HG02885 (cell line): Measurements from ENCODE around the gene ZMIZ1.
"Not testable (repeated sequence)": the region's sequence is repeated elsewhere in the genome, so short reads cannot be mapped to it uniquely, and the experiment has no call there.

ENCODE experiments used
- ATAC-seq: cut with Tn5 transposase; IDR thresholded peaks from one replicate; pipeline ENCODE4 v1.9.1; 2021; ENCODE audit warnings: mild to moderate bottlenecking; ENCODE audit not compliant: unreplicated experiment, poor library complexity

Gene ZMIZ1

DNA sequence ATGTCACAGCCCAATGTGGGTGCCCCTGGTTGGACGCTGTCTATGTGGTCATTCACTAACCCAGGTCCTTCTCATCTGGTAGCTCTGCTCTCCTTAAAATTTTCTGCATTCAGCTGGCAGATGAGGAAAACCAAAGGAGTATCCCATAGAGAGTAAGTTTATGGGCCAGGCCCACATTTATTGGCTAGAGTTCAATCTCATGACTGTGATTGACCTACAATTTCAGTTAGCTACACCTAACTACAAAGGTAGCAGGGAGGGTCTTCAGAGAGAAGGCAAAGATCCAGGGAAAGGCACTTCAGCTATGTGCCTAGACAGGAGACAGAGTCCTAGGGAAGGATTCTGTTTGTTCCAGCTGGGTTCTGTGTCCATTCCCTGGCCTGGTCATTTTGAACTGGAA lies 254.8 kb downstream of the ZMIZ1 start:
- no peak for ATAC-seq

DNA sequence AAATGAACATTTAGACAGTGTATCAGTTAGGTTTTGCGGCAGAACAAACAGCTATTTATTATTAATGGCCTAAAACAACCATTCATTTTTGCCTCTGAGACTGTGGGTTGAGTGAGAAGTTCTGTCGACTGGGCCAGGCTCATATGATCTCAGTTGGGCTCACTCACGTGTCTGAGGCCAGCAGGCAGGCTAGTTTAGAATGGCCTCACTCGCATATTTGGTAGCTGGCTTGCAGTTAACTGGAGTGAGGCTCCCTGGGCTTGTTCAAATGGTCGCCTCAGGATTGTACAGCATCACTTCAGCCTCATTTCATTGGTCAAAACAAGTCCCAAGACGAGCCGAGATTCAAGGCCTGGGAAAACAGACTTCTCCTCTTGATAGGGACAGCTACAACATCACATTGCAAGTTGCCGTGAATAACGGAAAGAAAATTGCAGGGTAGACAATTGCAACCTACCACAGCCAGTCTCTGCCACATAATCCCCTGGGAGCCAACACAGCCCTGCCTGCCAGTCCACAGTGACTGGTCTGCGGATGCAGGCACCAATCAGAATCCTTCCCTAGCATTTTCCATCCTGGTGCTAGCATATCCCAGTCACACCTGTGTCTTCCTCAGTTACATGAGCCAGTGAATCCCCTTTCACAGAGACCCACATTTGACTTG lies 255.4 kb downstream of the ZMIZ1 start:
- ATAC-seq: no peak

DNA sequence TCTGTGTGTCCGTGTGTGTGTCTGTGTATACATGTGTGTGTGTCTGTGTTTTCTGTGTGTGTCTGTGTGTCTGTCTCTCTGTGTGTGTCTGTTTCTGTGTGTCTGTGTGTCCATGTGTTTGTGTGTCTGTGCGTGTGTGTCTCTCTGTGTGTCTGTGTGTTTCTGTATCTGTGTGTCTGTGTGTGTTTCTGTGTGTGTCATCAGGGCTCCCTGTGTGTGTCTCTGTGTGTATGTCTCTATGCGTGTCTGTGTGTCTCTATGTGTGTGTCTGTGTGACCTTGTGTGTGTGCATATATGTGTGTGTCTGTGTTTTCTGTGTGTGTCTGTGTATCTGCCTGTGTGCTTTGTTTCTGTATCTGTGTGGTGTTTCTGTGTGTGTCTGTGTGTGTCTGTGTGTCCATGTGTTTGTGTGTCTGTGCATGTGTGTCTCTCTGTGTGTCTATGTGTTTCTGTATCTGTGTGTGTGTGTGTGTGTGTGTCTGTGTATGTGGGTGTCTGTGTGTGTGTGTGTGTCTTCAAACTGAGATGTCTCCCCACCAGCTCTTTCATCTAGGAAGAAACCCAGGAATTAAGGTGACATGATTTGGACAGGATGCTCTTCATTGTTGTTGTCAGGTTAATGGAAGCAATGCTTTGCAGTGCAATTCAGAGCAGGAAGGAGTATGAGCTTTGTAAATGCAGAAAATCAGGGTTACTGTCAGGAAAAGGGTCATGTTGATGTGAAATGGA lies 257.8 kb downstream of the ZMIZ1 start:
- no peak for ATAC-seq

DNA sequence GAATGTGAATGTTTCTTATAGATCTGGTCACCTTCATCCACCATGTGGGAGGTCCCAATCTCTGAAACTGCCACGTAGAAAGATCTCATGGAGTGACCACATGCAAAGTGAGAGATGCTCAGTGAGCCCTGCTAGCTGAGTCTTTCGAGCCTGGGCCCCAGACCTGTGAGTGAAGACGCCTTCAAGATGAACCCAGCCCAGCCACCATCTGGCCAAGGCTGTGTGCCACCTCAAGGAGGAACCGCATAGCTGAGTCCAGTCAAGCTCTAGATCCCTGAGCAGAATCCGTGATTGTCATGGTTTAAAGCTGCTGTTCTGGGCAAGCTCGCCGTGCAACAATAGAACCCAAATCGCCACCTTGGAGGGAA lies 258.3 kb downstream of the ZMIZ1 start:
- ATAC-seq: peak; percentile 60

DNA sequence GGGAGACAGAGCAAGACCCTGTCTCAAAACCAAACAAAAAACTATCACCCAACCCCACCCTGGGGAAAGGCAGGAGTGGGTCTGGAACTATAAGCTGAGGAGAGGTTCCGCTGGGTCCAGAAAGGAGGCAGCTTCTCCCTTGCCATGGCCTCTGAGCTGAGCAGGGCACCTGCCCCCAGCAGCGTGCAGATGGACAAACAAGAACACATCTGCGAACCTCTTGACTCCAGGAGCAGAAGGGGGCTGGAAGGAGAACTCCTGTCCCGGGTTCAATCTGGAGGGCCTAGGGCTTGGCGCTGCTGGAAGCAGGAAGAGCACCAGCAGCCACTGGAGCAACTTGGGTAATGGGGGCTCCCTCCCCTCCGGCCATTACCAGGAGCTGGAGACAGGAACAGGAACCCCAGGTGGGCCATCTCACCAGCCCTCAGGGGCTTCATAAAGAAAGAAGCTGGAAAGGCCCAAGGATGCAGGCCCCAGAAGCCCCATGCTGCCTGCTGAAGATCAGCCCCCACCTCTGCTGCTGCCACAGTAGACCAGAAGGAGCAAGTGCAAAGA lies 259.5 kb downstream of the ZMIZ1 start:
- ATAC-seq: no peak

- ATAC-seq: no peak
Measured at GRCh38 chr10:79328737-79329504, 260.2 kb downstream of the ZMIZ1 start.

- no peak for ATAC-seq
Measured at GRCh38 chr10:79329529-79329928, 260.8 kb downstream of the ZMIZ1 start.

- ATAC-seq: peak; percentile 23
Measured at GRCh38 chr10:79331226-79331625, 262.5 kb downstream of the ZMIZ1 start.

DNA sequence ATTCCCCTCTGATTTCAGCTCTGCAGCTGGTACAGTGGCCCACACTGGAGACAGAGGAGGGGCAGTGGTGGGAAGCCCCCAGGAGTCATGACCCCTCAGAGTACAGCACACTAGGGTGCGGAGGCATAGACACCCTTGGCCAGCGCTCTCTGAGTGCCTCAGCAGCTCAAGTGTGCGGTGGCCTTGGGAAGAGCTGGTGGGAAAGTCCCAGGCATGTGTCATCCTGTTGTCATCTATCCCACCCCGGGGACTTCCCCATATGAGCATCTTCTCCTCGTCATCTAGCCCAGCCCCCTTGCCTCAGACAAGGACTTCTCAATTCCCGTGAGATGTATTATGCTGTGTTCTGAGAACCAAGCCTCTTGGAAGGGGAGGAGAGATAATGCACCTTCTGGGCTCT lies 262.9 kb downstream of the ZMIZ1 start:
- peak; percentile 76 for ATAC-seq

DNA sequence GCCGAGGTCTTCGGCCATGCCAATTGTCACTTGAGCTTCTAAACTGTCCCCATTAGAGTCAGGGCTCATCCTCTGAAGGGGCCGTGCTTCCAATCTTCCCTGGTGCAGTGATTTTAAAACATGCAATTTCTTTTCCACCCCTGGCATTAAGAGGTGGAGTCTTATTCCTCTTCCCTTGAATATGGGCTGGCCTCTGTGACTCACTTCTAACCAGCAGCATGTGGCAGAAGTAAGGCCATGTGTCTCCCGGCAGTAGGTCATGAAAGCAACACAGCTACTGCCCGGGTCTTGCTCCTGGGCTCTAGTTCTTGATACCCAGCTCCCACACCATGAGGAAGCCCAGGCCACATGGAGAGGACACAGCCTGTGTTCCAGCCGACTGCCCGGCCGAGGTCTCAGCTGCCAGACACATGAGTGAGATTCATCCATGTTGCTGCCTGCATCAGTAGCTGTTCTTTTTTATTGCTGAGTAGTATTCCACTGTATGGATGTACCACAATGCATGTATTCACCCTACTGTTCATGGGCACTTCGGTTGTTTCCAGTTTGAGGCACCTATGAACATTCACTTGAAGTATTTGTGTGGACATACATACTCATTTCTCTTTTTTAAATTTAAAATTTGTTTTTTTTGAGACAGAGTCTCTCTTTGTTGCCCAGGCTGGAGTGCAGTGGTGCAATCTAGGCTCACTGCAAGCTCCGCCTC lies 264.0 kb downstream of the ZMIZ1 start:
- ATAC-seq: not testable (repeated sequence)

DNA sequence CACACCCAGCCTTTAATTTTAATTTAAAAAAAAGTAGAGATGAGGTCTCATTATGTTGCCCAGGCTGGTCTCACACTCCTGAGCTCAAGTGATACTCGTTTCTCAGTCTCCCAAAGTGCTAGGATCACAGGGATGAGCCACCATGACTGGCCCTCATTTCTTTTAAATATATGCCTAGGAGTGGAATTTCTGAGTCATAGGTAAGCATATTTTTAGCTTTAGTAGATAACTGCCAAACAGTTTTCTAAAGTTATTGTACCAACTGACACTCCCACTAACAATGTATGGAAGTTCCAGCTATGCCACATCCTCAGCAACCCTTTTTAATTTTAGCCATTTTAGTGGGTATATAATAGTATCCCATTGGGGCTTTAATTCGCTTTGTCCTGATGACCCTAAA lies 264.7 kb downstream of the ZMIZ1 start:
- no peak for ATAC-seq

- ATAC-seq: no peak
Measured at GRCh38 chr10:79334573-79334972, 265.8 kb downstream of the ZMIZ1 start.

DNA sequence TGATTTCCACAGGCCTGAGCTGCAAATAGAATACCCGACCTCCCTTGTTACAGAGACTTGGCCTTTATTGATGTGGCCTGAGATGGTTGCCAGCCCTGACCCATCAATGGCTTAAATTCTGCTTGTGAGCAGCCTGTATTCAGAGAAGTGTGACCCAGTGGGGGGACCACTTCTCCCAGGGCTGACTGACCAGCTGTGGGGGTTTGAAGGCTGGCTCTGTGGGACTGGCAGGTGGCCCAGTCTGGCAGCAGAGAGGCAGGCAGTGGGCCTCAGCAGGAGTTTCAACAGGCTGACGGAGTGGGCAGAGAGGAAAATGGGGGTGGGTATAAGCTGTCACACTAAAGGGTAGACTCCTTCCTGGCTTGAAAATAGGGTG lies 266.3 kb downstream of the ZMIZ1 start:
- ATAC-seq: no peak

DNA sequence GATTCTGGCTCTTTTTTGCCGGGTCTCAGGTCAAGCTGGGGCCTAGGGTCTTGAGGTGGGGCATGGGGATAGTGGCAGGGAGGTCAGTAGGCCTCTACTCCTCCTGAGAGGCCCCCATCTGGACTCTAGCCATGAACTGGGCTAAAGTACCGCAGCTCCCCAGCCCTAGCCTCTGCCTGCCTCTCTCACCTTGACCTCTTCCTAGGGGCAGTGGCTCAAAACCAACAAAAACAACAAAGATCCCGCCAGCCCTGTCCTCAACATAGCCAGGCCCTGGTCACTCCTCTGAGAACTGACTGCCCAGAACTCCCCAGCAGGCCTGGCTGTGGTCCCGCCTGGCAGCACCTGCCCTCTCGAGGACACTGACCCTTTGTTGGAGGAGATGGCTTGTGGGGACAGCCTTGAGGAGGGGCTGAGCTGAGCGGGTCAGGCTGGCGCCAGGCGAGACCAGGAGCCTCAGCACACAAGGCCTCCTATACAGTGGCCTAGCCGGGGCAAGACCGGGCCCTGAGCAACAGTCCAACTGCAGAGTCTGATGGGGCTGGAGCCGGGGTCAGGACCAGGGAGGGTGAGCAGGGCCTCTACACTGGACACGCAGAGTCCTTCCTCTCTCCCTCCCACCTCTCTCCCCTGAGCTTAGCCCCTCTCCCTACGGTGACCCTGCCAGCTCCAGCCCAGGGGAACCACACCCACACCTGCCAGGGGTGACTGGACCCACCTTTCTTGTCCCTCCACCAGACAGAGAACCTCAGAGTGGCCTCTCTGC lies 266.9 kb downstream of the ZMIZ1 start:
- ATAC-seq: no peak

DNA sequence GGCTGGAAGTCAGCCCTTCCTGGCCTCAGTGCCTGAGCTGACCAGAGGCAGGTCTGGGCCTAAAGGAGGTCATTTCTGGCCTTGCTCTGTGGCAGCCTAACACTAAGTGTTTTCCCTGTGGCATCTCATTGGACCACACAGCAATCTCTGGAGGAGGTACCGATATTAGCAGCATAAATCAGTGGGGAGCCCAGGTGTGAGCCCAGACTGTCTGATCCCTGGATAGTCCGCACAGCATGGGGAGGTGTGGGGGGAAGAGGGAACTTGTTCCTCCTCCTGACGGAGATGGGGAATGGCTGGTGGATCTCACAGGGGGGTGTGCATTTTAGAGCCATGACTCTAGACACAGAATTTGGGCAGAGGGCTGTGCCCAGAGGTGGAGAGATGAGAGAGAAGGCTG lies 267.5 kb downstream of the ZMIZ1 start:
- ATAC-seq: no peak

GRCh38 chr10:79336739-79337138 lies 268.0 kb downstream of the ZMIZ1 start:
- ATAC-seq: no peak

- not testable (repeated sequence) for ATAC-seq
Measured at GRCh38 chr10:79337783-79338469, 269.2 kb downstream of the ZMIZ1 start.

- no peak for ATAC-seq
Measured at GRCh38 chr10:79339266-79339665, 270.5 kb downstream of the ZMIZ1 start.

- ATAC-seq: no peak
Measured at GRCh38 chr10:79340646-79341244, 272.0 kb downstream of the ZMIZ1 start.
